ENCODE measurements around the gene DCHS2. TPM values are rescaled to one million over a fixed set of nuclear protein-coding genes. Genes with fewer than 3 reads are reported as not detected.
A peak's percentile ranks its signal among the peaks of the same experiment; 100 is the strongest.

The DCHS2 gene
- total RNA-seq, 1 donor from 2014 or later = 0.40 TPM

DNA sequence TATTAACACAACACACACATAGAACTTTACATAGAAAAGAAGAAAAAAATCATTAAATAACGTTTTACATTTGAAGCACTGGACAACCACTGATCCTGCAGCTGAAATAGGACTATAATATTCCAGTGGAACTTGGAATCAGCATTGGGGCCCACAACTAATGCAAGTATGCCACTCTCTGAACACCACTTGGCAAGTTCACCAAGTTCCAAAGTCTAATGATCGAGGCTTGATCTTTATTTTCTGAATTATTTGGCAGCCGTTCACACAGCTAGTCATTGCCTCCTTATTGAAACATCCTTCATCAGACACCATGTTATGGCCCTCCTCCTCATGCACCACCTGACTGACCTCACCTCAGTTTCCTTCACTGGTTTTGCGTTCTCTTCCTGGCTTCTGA, 107.6 kb downstream of the DCHS2 start:
- no peak for DNase-seq (ENCODE audit: low read depth in 2 of 2)

DNA sequence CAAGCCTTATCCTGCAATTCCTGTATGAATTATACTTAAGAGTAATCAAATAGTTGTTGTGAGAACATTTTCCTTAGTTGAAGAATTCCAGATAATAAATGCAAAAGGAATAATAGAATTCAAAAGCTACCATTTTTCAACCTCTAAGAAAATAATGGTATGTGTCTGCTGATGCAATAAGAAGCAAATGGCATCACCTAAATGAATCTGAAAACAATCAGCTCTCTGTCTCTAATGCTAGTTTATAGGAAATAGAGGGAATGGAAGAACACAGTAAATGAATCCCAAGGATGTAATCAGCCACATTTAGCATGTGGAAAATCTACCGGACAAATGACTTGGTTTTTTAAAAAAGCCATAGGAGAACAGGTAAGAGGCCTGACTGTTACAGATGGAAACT, 115.1 kb downstream of the DCHS2 start:
- no peak for DNase-seq (ENCODE audit: low read depth in 2 of 2)

GRCh38 chr4:154368060-154368459, 123.5 kb downstream of the DCHS2 start:
- no peak for DNase-seq (ENCODE audit: low read depth in 2 of 2)

GRCh38 chr4:154367659-154368058, 123.9 kb downstream of the DCHS2 start:
- no peak for DNase-seq (ENCODE audit: low read depth in 2 of 2)

GRCh38 chr4:154366956-154367355, 124.6 kb downstream of the DCHS2 start:
- DNase-seq (ENCODE audit: low read depth in 2 of 2) = no peak

DNA sequence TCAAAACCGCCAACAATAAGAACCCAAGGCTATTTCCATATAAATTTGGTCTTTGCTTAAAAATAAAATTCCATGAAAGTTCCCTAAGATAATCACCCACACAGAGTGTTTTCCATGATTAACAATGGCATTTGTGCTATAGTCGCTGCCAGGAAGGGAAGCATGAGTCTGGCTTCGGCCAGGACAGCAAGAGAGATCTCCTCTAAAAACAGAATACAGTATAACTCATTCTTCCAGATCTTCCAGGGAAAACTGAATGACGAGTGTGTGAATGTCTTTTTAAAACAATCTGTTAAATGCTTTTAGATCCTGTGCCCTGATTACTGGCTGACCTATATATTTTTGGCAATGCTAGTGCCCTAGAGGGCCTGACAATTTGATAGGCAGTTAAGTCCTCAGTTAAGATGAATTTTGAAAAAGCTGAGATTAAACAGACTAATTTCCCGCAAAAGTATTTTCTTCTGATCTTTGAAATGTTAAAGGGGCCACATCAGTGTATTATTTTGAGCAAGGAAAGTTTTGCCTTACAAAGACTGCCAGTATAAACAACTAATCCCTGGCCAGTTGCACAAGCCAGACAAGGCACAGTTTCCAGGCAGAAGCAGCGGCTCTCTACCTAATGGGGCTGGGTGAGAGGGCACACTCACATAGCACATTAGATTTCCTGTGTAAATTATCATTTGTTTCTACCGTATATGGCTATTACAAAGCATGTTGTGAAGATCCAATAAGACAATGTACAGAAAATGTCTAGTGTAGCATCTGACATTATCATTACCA, 127.3 kb downstream of the DCHS2 start:
- DNase-seq (ENCODE audit: low read depth in 2 of 2) = peak in 1 of 2 donors; percentile 68

DNA sequence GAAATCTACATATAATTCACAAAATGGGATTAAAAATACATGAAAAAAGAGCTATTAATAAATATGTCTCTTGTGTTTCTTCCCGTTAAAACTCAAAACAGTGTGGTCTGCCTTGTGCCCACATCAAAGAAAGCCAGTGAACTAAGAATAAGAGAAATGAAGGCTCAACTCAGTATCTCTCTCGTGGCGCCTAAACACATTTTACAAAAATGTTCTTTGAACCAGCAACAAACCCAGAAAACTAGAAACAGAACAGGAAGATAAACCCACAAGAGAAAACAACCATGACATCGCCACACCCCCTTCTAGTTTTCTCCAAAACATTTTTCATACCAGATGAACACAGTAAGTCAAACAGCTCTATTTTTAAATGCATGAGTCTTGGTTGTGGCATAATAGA, 130.1 kb downstream of the DCHS2 start:
- DNase-seq (ENCODE audit: low read depth in 2 of 2) = no peak

GRCh38 chr4:154360491-154360890, 131.1 kb downstream of the DCHS2 start:
- no peak for DNase-seq (ENCODE audit: low read depth in 2 of 2)

- DNase-seq (ENCODE audit: low read depth in 2 of 2) = no peak
Observed at GRCh38 chr4:154354883-154355282, 136.7 kb downstream of the DCHS2 start.

DNA sequence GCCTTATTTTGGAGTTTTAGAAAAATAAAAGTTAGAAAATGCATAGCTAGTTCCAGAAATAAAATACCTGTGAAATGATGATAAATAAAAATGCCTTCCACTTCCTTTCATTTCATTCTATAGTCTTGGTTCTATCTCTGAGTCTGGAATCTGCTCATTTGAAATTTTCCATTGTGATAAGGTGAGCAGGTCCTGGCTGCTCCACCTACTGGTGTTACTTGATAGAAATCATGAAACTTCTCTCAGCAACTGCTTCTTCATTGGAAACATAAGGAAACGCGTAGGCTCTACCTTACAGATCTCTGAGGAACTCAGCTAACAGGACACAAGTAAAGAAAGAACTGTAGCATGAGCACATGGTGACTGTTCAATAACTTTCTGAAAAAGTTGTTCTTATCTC, 141.8 kb downstream of the DCHS2 start:
- DNase-seq (ENCODE audit: low read depth in 2 of 2) = peak in 1 of 2 donors; percentile 12

GRCh38 chr4:154348657-154349056, 142.9 kb downstream of the DCHS2 start:
- no peak for DNase-seq (ENCODE audit: low read depth in 2 of 2)

DNA sequence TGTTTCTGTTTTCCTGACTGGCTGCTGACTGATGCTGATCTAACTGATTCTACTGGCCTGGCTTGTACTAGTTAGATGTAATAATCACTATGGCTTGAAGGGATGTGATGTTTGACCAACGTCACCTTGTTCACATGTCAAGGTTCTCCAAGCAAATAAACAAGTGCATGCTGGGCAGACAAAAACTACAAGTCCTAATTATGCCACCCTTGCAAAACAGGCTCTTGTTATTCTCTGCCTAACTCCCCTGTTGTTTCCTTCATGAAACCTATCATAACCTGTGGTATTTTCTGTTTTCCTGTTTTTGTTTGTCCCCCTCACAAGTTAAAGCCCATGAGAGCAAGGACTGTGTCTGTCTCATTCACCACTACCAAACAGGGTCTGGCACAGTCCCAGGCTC, 146.2 kb downstream of the DCHS2 start:
- DNase-seq (ENCODE audit: low read depth in 2 of 2) = no peak

DNA sequence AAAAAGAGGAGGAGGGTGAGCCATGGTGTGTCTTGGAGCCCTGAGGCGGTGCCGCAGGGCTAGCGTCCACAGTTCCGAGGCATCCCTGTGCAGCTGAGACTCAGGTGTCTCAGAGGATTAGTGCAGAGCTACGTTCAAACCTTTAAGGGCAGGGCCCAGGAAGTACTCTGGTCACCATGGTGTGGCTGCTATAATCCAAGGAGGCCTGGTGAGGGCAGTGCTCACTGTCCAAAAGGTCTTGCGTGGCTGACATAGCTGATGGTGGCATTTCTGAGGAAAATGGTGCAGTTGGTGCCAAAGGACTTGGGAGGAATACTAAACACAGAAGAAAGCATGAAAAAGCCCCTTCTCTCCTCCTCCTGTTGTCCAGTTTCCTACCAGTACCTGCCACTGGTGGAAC, 146.9 kb downstream of the DCHS2 start:
- DNase-seq (ENCODE audit: low read depth in 2 of 2) = no peak

DNA sequence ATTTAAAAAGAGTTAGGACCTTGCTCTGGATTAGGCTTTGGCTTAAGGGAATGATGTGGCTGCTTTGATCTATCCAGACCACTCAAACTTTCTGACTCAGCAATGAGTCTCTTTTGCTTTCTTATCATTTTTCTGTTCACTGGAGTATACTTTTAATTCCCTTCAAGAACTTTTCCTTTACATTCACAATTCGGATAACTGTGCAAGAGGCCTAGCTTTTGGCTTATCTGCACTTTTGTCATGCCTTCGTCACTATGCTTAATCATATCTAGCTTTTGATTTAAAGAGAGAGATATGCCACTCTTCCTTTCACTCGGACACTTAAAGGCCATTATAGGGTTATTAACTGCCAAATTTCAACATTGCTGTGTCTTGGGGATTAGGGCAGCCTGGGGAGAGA, 147.9 kb downstream of the DCHS2 start:
- no peak for DNase-seq (ENCODE audit: low read depth in 2 of 2)

DNA sequence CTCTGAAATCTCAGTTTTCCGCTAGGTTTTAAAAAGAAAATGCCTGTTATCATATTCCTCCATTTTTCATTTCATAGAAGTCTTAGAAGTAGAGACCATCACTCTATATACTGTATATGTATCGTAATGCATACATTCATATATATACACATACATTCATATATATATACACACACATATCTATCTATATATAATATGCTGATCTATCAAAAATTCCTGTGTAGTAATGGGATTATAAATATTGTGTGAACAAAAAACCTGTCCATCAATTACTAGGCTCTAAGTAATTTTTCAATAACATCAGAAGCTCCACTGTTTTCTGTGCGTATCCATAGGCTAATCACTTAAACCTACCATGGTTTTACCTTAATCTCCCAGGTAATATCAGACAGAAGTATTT, 150.2 kb downstream of the DCHS2 start:
- no peak for DNase-seq (ENCODE audit: low read depth in 2 of 2)

GRCh38 chr4:154335588-154335987, 156.0 kb downstream of the DCHS2 start:
- DNase-seq (ENCODE audit: low read depth in 2 of 2) = no peak

GRCh38 chr4:154332681-154333421, 158.7 kb downstream of the DCHS2 start:
- DNase-seq (ENCODE audit: low read depth in 2 of 2) = peak in 1 of 2 donors; percentile 8

- no peak for DNase-seq (ENCODE audit: low read depth in 2 of 2)
Observed at GRCh38 chr4:154329939-154330338, 161.7 kb downstream of the DCHS2 start.

- peak; percentile 9 to 28 for DNase-seq (ENCODE audit: low read depth in 2 of 2)
Observed at GRCh38 chr4:154329268-154329868, 162.2 kb downstream of the DCHS2 start.

- no peak for DNase-seq (ENCODE audit: low read depth in 2 of 2)
Observed at GRCh38 chr4:154328030-154328429, 163.6 kb downstream of the DCHS2 start.

DNA sequence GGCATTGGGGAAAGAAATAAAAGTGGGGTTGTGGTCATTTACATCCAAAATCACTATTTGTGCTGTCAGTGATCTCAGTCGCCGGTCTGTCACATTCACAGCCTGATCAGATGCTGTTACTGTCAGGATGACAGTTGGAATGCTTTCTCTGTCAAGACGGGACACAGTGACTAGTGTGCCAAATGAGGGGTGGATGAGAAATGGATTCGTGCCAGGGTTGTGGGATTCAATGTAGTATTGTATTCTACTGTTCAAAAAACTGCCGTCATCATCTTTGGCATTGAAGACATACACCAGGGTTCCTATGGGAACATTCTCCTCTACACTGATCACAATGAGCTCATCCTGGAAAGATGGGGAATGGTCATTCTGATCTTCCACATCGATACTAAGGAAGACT, 171.1 kb downstream of the DCHS2 start:
- DNase-seq (ENCODE audit: low read depth in 2 of 2) = no peak

DNA sequence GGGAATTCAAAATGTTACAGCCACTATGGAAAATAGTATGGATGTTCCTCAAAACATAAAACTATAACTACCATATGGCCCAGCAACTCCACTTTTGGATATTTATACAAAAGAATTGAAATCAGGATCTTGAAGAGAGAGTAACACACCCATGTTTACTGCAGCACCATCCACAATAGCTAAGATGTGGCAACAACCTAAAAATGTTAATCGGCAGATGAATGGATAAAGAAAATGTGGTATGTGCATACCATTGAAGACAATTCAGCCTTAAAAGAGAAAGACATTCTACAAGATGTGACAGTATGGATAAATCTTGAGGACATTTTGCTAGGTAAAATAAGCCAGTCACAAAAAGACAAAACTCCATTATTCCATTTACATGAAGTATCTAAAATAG, 171.9 kb downstream of the DCHS2 start:
- no peak for DNase-seq (ENCODE audit: low read depth in 2 of 2)

All from lung microvascular endothelial cell (primary cell).